KG1 (cell line): Measurements from ENCODE around the gene POLE4.

Experiments
- DNase-seq: peaks from one replicate; lab custom pipeline; 2025; lab: John Stamatoyannopoulos, UW

POLE4 gene

GRCh38 chr2:74941284-74941683, 17.2 kb upstream of the POLE4 start:
- no peak for DNase-seq

GRCh38 chr2:74942263-74942662, 16.2 kb upstream of the POLE4 start:
- no peak for DNase-seq

GRCh38 chr2:74944987-74945787, 13.3 kb upstream of the POLE4 start:
- DNase-seq = no peak

- no peak for DNase-seq
Measured at GRCh38 chr2:74945788-74946331, 12.6 kb upstream of the POLE4 start.

GRCh38 chr2:74947703-74948102, 10.7 kb upstream of the POLE4 start:
- no peak for DNase-seq

GRCh38 chr2:74948779-74949178, 9.7 kb upstream of the POLE4 start:
- no peak for DNase-seq

GRCh38 chr2:74951211-74951754, 7.2 kb upstream of the POLE4 start:
- no peak for DNase-seq

GRCh38 chr2:74952575-74952974, 5.9 kb upstream of the POLE4 start:
- DNase-seq = no peak

GRCh38 chr2:74953796-74954499, 4.5 kb upstream of the POLE4 start:
- no peak for DNase-seq

GRCh38 chr2:74954500-74954874, 4.0 kb upstream of the POLE4 start:
- DNase-seq = no peak

GRCh38 chr2:74957886-74958273, 563 bp upstream of the POLE4 start:
- no peak for DNase-seq

GRCh38 chr2:74959106-74959751, 786 bp downstream of the POLE4 start:
- DNase-seq = no peak

GRCh38 chr2:74966887-74967286, 8.4 kb downstream of the POLE4 start:
- no peak for DNase-seq

GRCh38 chr2:74975016-74975415, 16.6 kb downstream of the POLE4 start:
- no peak for DNase-seq

- DNase-seq = no peak
Measured at GRCh38 chr2:74979844-74980243, 21.4 kb downstream of the POLE4 start.

- no peak for DNase-seq
Measured at GRCh38 chr2:74982577-74982976, 24.1 kb downstream of the POLE4 start.

GRCh38 chr2:74983631-74984392, 25.4 kb downstream of the POLE4 start:
- no peak for DNase-seq

- DNase-seq = no peak
Measured at GRCh38 chr2:74984947-74985637, 26.6 kb downstream of the POLE4 start.

- DNase-seq = no peak
Measured at GRCh38 chr2:74985978-74986609, 27.7 kb downstream of the POLE4 start.

GRCh38 chr2:74991977-74992376, 33.5 kb downstream of the POLE4 start:
- no peak for DNase-seq

GRCh38 chr2:74999468-74999867, 41.0 kb downstream of the POLE4 start:
- DNase-seq = no peak
